Dermis blood vessel endothelial cell (primary cell): Measurements from ENCODE around the gene OSBPL3. TPM values are rescaled to one million over a fixed set of nuclear protein-coding genes. Genes with fewer than 3 reads are reported as not detected.

Source experiments
- DNase-seq: peaks from one replicate; pipeline ENCODE4 v3.0.0; 2010
- total RNA-seq: library from RNA; depleted of rRNA; stranded (reverse); fragments of >200 nt; gene quantifications from 2 replicates; pipeline ENCODE4 v1.2.3, GENCODE V29; 2014

The OSBPL3 gene
- total RNA-seq, 1 donor from 2014 or later: 25.2 TPM

DNA sequence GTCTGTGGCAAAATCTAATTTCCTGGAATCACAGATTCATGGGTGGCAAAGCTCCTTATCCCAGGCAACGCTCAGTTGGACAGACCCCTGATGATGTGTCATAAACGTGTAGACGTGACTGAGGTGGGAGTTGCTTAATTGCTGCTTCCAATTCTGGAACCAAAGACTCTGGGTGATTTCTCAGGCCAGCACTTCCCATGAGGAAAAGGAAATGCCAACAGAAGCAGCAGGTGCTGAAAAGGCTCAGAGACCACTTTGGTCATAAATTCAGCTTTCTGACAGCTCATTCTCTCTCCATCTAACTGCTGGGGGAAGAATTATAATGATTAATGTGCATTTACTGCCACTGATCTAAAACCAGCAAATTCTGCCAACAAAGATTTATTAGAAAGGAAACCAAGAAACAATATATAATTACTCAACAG lies 88.7 kb downstream of the OSBPL3 start:
- peak; percentile 65 for DNase-seq

- peak; percentile 64 for DNase-seq
Measured at GRCh38 chr7:24889611-24890010, 90.4 kb downstream of the OSBPL3 start.

DNA sequence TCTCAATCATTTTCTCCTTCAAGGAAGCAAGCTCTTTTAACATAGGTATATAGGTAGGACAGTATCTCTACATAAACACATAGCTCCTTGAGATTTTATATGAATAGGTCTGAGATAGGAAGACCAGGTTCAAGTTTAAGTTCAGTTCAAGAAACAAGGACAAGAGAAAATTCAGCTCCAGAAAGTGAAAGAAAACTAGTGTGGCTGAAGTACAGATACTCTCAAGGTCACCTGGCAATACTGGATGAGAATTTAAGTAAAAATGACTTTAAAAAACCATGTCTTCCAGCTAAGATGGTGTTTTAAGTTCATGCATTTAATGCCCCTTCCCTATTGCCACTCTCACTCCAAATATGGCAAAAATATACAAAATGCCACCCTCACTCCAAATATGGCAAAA lies 91.3 kb downstream of the OSBPL3 start:
- no peak for DNase-seq

- DNase-seq: peak; percentile 57
Measured at GRCh38 chr7:24885716-24886115, 94.3 kb downstream of the OSBPL3 start.

DNA sequence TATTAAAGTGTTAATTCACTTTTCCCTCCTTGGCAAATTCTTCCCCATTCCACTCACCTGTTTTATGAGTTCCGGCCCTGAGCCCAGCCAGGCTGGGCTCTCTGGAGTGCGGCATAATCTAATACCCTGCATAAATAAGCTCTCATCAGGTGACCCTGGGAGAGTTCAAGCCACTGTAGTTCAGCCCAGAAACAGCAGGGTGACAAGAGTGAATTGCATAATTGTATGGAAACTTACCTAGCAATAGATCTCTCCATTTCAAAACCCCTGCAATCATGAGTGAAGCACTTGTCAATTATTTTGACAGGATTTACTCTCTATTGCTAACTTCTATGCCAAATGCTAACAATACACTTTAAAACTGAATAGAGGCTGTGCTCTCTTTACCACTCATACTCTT lies 94.7 kb downstream of the OSBPL3 start:
- DNase-seq: peak; percentile 29

GRCh38 chr7:24884401-24884800 lies 95.6 kb downstream of the OSBPL3 start:
- DNase-seq: no peak

DNA sequence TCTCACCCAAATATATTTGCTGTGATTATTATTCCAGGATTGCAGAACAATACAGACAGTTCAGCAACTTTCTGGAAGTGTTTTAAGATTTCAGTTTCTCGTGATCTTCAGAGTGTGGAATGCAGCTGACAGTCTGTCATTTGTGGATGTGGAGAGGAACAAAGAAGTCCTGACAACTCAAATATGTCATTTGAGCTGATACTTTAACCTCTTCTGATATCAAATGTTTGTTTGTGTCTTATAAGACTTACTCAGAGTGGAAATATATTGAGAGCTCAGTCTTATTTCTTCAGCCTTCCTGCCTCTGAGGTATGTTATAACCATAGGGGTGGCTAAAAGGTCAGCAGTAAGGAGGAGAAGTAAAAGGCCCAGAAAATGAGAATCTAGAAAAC lies 96.4 kb downstream of the OSBPL3 start:
- no peak for DNase-seq

GRCh38 chr7:24882989-24883621 lies 96.9 kb downstream of the OSBPL3 start:
- peak; percentile 83 for DNase-seq

DNA sequence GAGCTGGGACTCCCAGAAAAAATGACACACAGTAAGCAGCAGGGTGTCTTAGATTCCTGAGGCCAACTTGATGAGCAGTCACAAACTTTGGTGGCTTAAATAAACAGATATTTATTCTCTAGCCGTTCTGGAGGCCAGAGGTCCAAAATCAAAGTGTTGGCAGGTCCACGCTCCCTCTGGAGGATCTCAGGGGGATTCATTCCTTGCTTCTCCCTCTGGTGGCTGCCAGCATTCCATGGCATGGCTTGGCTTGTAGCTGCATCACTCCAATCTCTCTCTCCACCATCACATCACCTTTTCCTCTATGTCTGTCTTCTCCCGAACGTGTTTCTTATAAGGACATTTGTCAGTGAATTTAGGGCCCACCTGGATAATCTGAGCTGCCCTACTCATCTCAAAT lies 98.4 kb downstream of the OSBPL3 start:
- DNase-seq: no peak

GRCh38 chr7:24880886-24881285 lies 99.1 kb downstream of the OSBPL3 start:
- DNase-seq: no peak

GRCh38 chr7:24879291-24879690 lies 100.7 kb downstream of the OSBPL3 start:
- no peak for DNase-seq

DNA sequence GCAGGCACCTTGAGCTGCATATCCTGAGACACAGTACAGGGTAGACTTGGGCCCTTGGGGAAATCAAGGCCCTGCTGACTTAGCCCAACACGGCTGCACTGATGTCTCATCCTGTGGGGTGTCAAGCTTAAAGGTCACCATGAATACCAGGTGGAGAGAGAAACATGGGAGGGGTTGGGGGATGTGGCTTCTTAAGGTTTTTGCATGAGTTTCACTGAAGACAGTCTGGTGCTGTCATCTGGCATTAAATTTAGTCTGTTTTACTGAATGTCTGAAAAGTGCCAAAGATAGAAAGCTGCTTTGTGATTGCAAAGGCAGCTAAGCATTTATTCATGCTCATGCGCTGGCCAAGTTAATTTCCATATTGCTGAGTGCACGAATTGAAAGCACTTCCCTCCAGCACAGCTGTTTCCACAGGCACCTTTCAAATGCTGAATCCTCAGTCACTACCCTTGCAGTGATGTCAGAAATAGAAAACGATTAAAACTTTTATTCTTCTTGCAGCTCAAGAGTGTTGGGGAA lies 102.1 kb downstream of the OSBPL3 start:
- DNase-seq: peak; percentile 32

DNA sequence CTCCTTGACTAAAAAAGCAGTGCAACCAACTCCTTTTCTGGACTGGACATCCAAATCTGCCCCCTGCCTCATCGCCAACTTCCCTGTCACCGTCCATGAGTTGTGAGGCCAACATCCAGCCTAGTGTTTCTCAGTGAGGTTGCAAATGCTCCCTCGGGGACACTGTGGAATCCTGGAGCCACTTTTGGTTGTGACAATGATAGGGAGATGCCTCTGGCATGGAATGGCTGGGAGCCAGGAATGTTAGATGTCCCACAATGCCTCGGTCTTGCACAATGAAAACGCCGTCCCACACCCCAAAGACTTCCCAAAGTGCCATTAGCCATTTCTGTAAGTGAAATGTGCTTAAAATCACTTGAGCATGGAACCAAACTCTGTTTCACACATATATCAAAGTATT lies 105.2 kb downstream of the OSBPL3 start:
- DNase-seq: no peak

GRCh38 chr7:24873944-24874343 lies 106.0 kb downstream of the OSBPL3 start:
- DNase-seq: no peak

DNA sequence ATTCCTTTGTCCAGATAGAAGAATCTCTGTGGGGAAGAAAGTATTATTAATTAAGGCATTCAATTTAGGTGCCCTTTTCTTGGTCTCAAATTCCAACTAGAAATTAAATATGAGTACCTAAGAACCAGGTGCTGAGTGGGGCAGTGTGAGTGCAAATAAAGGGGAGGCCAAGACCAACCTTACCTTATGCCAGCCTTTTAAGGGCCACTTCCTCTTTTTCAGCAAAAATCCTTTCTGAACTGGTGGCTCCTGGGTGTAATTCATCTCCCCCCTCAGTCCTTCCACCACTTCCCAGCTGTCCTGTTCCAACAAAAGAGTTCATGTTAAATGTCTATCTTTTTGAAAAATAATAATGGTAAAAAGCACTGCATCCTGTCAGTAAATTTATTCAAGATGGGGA lies 108.2 kb downstream of the OSBPL3 start:
- DNase-seq: no peak

DNA sequence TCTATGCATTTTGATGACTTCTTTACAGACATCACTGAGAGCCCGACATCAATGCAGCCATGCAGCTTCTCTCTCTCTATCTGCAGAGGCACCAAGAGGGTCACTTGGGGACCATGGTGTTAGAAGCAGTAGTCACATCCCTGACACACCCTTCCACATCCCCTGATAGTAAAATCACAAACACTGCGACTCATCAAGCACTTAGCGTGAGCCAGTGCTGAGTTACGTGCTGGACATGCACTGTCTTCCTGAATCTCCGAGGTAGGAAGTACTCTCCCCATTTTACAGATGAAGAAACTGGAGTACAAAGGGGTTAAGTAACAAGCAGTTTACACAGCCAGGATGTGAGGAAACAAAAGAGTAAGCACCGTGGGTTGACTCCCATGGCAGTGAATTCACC lies 109.2 kb downstream of the OSBPL3 start:
- DNase-seq: no peak

- DNase-seq: no peak
Measured at GRCh38 chr7:24869572-24869971, 110.4 kb downstream of the OSBPL3 start.

DNA sequence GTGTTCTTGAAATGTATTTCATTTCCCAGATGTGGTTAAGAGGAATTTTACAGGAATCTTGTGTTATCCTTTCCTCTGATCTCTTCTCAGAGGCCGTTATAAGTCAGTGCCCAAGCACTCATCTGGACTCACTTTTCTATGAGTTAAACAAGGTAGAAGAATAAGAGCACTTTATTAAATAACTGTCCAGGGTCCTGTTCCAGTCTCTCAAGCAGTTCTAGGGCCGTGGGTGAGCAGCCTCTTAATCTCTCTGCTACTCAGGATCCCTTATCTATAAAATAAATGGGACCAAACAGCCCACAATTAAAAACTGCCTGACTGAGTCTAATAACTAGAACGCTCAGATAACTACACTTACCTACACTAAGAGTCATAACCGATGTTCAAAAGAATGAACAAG lies 111.2 kb downstream of the OSBPL3 start:
- DNase-seq: no peak

DNA sequence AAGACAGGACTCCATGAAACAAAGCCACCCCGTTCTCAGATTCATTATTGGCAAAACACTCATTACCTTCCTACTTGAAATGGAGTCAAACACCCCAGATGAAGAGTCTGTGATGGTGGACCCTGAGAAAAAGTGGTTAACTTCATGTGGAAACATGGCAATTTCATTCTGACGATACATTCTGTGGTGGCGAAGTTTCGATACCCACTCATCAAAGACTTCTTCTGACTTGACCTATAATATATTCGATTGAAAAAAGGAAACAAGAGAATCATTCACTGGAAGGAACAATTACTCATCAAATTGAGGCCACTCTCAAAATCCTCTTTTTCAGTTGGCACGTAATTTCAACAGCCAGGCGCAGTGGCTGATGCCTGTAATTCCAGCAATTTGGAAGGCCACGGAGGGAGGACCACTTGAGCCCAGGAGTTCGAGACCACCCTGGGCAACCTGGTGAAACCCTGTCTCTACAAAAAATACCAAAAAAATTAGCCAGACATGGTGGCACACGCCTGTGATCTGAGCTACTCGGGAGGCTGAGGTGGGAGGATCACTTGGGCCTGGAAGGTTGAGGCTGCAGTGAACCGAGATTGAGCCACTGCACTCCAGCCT lies 113.9 kb downstream of the OSBPL3 start:
- DNase-seq: no peak

GRCh38 chr7:24864214-24864817 lies 115.7 kb downstream of the OSBPL3 start:
- DNase-seq: no peak

DNA sequence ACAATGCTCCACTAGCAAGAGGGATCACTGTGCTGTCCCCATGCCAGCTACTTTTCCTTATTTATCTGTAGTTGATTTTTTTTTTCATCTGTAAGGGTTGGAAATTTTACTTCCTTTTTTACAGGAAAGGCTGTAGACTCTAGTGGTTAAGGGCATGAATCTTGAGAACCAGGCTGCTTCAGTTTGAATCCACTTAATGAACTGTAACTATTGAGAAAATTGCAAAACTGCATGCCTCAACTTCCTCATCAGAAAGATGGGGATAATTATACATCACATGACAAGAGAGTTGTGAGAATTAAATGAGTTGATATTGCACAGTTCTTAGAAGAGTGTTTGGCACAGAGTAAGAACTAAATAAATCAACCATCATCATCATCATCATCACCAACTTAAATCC lies 116.4 kb downstream of the OSBPL3 start:
- DNase-seq: no peak

GRCh38 chr7:24862461-24862860 lies 117.5 kb downstream of the OSBPL3 start:
- no peak for DNase-seq

DNA sequence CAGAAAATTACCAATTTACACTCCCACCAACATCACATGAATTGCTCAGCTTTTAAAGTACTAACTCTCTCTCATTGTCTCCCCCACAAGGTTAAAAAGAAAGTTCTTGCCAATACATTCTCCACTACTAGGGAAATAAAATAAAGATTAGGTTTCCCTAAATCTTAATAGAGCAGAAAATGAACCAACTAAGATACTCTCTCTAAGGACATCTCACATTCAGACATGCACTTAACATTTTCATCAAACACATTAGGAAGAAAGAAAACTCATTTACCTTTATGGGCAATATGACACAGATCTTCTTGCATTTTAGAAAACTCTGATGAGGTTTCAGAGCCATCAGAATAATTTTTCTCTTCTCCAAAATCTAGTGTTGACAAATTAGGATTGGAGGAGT lies 118.6 kb downstream of the OSBPL3 start:
- no peak for DNase-seq

DNA sequence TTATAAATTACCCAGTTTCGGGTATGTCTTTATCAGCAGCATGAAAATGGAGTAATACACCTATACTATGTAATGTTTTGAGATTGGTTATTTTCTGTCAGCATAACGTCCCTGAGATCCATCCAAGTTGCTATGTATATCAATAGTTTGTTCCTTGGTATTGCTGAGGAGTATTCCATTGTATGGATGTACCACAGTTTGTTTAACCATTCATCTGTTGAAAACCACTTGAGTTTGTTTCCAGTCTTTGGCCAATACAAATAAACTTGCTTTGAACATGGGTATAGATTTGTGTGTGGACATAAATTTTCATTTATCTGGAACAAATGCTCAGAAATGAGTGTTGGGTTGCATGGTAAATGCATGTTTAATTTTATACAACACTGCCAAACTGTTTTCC lies 119.4 kb downstream of the OSBPL3 start:
- DNase-seq: no peak
